GM12878 (cell line): ENCODE results near the gene CELSR2. TPM values are rescaled to one million over a fixed set of nuclear protein-coding genes. Genes with fewer than 3 reads are reported as not detected.

Experiments used
- ATAC-seq: fragments of 200-7000 bp; cut with Tn5 transposase; 3 replicates; pipeline ENCODE4 v1.9.1; 2020; ENCODE audit warnings: mild to moderate bottlenecking, moderate library complexity
- BruUV-seq: library from RNA; stranded (reverse); fragments of 400-500 nt; replicated peaks from 2 replicates; lab custom pipeline; 2021; lab: Mats Ljungman, UMichigan
- CTCF ChIA-PET: fragments of 300-600 bp; sonication (Branson Sonifier 250); formaldehyde crosslinking; extraction: SDS; loops from one replicate; lab custom pipeline; 2021; ENCODE audit warnings: inconsistent platforms; lab: Yijun Ruan, JAX
- POLR2A ChIA-PET: fragments of 350-600 bp; formaldehyde crosslinking; extraction: SDS; loops from one replicate; lab custom pipeline; 2021; ENCODE audit warnings: inconsistent platforms; lab: Charles Lee
- RAD21 ChIA-PET: fragments of 300-600 bp; sonication (Branson Sonifier 250); formaldehyde crosslinking; loops from one replicate; lab custom pipeline; 2023; ENCODE audit warnings: antibody characterized with exemption; ENCODE audit not compliant: unreplicated experiment; lab: Charles Lee
- SMC1A ChIA-PET: fragments of 300-600 bp; sonication (Branson Sonifier 250); formaldehyde crosslinking; loops from one replicate; lab custom pipeline; 2023; ENCODE audit not compliant: unreplicated experiment, uncharacterized antibody; lab: Charles Lee
- DNase-seq: peaks from one replicate; pipeline ENCODE4 v3.0.0-alpha.2; 2011; ENCODE audit warnings: low read depth, low spot score
- FAIRE-seq: peaks from 3 replicates; lab custom pipeline; 2011; peaks lifted over from hg19 to GRCh38; lab: Jason Lieb, UNC
- H2AFZ ChIP-seq: 2 replicates; pipeline ENCODE4 v1.6.0; 2011; ENCODE audit warnings: low read depth, low read length, control low read depth; ENCODE audit not compliant: control insufficient read depth
- H3K27ac ChIP-seq: 2 replicates; pipeline ENCODE4 v1.5.1; 2011; ENCODE audit warnings: control low read depth; ENCODE audit not compliant: control insufficient read depth, insufficient read depth
- H3K27me3 ChIP-seq, 2 experiments: replicated peaks in 1 of 2; 2 replicates each; pipeline versions ENCODE4 v1.6.0 to v1.6.1; 2011; ENCODE audit warnings: low read length in 1 of 2; ENCODE audit not compliant: control insufficient read depth in 2 of 2, insufficient read depth in 2 of 2
- H3K36me3 ChIP-seq, 2 experiments: 2 replicates each; pipeline ENCODE4 v1.5.1; 2011; ENCODE audit warnings: low read length in 1 of 2; ENCODE audit not compliant: control insufficient read depth in 2 of 2, insufficient read depth in 2 of 2
- H3K4me1 ChIP-seq: 2 replicates; pipeline ENCODE4 v1.6.1; 2011; ENCODE audit warnings: mild to moderate bottlenecking, low read length, moderate library complexity, mixed read lengths; ENCODE audit not compliant: control insufficient read depth, insufficient read depth
- H3K4me2 ChIP-seq: 2 replicates; pipeline ENCODE4 v1.6.0; 2011; ENCODE audit warnings: control low read depth; ENCODE audit not compliant: control insufficient read depth, insufficient read depth
- H3K4me3 ChIP-seq: fragments of 200-600 bp; sonication (generic); 2 replicates; pipeline ENCODE4 v1.5.1; 2016
- H3K79me2 ChIP-seq: 2 replicates; pipeline ENCODE4 v1.6.0; 2011; ENCODE audit warnings: low read length; ENCODE audit not compliant: control insufficient read depth, insufficient read depth
- H3K9ac ChIP-seq: 2 replicates; pipeline ENCODE4 v1.8.0; 2011; ENCODE audit warnings: low read length, control low read depth, mixed read lengths; ENCODE audit not compliant: control insufficient read depth, insufficient read depth
- H3K9me3 ChIP-seq: replicated peaks from 3 replicates; pipeline ENCODE4 v1.5.1; 2011; ENCODE audit warnings: mild to moderate bottlenecking, low read length; ENCODE audit not compliant: control insufficient read depth, insufficient read depth
- H4K20me1 ChIP-seq: 2 replicates; pipeline ENCODE4 v1.6.0; 2011; ENCODE audit not compliant: control insufficient read depth, insufficient read depth
- BCL11A ChIP-seq: IDR thresholded peaks from 2 replicates; pipeline ENCODE4 v1.6.1; 2011; ENCODE audit warnings: low read depth, low read length
- BHLHE40 ChIP-seq, 2 experiments: fragments of 450-650 bp in 1 of 2; IDR thresholded peaks; 2 replicates each; pipeline ENCODE4 v1.6.1; 2011 to 2017; ENCODE audit warnings: low read depth in 2 of 2, borderline replicate concordance in 1 of 2, improper control_type of control experiment in 1 of 2, low read length in 1 of 2, mild to moderate bottlenecking in 1 of 2
- CTCF ChIP-seq, 3 experiments: IDR thresholded peaks in 2 of 3; conservative IDR thresholded peaks in 1 of 3; 2 replicates each; pipeline ENCODE4 v1.5.1; 2011; ENCODE audit warnings: low read depth in 3 of 3, low read length in 3 of 3, mild to moderate bottlenecking in 3 of 3, control low read depth in 2 of 3, moderate library complexity in 2 of 3, inconsistent platforms in 1 of 3, mixed read lengths in 1 of 3; ENCODE audit not compliant: control insufficient read depth in 2 of 3, insufficient read depth in 1 of 3; ENCODE audit errors: extremely low read depth in 1 of 3
- CUX1 ChIP-seq: IDR thresholded peaks from 2 replicates; pipeline ENCODE4 v1.6.1; 2012; ENCODE audit warnings: improper control_type of control experiment, low read depth, low read length; ENCODE audit not compliant: insufficient replicate concordance
- GATAD2B ChIP-seq: fragments of 450-650 bp; conservative IDR thresholded peaks from 2 replicates; pipeline ENCODE4 v1.6.1; 2017; ENCODE audit warnings: low read depth, mild to moderate bottlenecking, moderate library complexity
- MAX ChIP-seq: IDR thresholded peaks from 2 replicates; pipeline ENCODE4 v1.6.1; 2012; ENCODE audit warnings: low read depth, low read length, improper control_type of control experiment
- RAD21 ChIP-seq: IDR thresholded peaks from 2 replicates; pipeline ENCODE4 v1.6.1; 2011; ENCODE audit warnings: mild to moderate bottlenecking, low read depth, low read length, moderate library complexity; ENCODE audit not compliant: insufficient read depth
- SIX5 ChIP-seq: IDR thresholded peaks from 2 replicates; pipeline ENCODE4 v1.6.1; 2011; ENCODE audit warnings: mild to moderate bottlenecking, low read depth, low read length, moderate library complexity; ENCODE audit not compliant: severe bottlenecking
- SMC3 ChIP-seq: IDR thresholded peaks from 2 replicates; pipeline ENCODE4 v1.6.1; 2011; ENCODE audit warnings: low read length, improper control_type of control experiment, borderline replicate concordance
- YY1 ChIP-seq: IDR thresholded peaks from 2 replicates; pipeline ENCODE4 v1.6.1; 2011; ENCODE audit warnings: low read depth, mild to moderate bottlenecking, low read length
- WGBS: methylation state at CpG from one replicate; pipeline ENCODE4 v1.1.6; 2016; ENCODE audit warnings: low lambda C conversion rate; ENCODE audit not compliant: insufficient replicate concordance, insufficient coverage; ENCODE audit errors: missing lambda C conversion rate; 5-methylcytosine and 5-hydroxymethylcytosine counted together
- in situ Hi-C: fragments of 300-500 bp; cut with MboI; formaldehyde crosslinking; loops from 9 replicates; pipeline ENCODE4 v1.14.3; 2018; ENCODE audit warnings: mixed read lengths
- intact Hi-C: fragments of 100-400 bp; cut with micrococcal nuclease; formaldehyde crosslinking; loops from one replicate; pipeline ENCODE4 v1.14.2; 2022; ENCODE audit not compliant: unreplicated experiment
- polyA plus RNA-seq, 11 experiments: library from polyadenylated mRNA; depleted of rRNA in 4 of 11; unstranded in 6 of 11; stranded (reverse) in 5 of 11; fragments of >200 nt; fragmentation: Nextera tagmentation in 4 of 11; fragmentation: Illumina TruSeq in 1 of 11; extraction: Ambion mirVana in 4 of 11; extraction: Trizol in 1 of 11; gene quantifications; 1 replicate in 1 of 11; 2 replicates in 10 of 11; pipeline versions ENCODE4 v1.2.1 to v1.2.3, GENCODE V29; 2011 to 2016; ENCODE audit warnings: inconsistent platforms in 2 of 11, missing spikeins in 2 of 11, low read depth in 1 of 11
- total RNA-seq, 4 experiments: library from RNA; depleted of rRNA in 3 of 4; stranded (reverse); fragments of >200 nt in 3 of 4; fragmentation: Illumina TruSeq in 1 of 4; extraction: Trizol in 1 of 4; gene quantifications; 2 replicates each; pipeline versions ENCODE4 v1.2.1 to v1.2.3, GENCODE V29; 2013 to 2021
- TF ChIP-seq, protein P1 (sequence below): fragments of 450-650 bp; IDR thresholded peaks from 2 replicates; pipeline ENCODE4 v1.6.1; 2017; ENCODE audit warnings: mild to moderate bottlenecking

CELSR2 gene
- total and polyA plus RNA-seq, 10 of the 15 experiments (the other 5 are each of a cell fraction or from before 2014, with no cell fraction given), result under 0.01 to 0.15 (median 0.04) TPM; not detected in 2

DNA sequence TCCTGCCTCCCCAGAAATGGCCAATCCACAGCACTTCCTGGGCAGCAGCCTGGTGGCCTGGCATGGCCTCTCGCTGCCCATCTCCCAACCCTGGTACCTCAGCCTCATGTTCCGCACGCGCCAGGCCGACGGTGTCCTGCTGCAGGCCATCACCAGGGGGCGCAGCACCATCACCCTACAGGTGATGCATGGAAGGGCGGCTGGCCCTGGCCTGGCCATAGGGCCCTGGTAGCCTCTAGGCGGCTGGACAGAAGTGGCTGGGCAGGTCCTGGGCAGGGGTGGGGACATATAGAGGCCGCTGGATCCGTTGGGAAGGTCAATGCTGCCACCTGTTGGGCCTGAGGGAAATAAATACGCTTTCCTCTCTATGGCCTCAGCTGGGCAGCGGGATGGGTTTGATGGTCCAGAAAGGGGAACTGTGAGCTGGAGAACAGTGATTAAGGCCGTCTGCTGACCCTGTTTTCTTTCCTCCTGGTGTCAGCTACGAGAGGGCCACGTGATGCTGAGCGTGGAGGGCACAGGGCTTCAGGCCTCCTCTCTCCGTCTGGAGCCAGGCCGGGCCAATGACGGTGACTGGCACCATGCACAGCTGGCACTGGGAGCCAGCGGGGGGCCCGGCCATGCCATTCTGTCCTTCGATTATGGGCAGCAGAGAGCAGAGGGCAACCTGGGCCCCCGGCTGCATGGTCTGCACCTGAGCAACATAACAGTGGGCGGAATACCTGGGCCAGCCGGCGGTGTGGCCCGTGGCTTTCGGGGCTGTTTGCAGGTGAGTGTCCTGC, 14.4 kb downstream of the CELSR2 start:
- WGBS, result 32% methylated on average over 24 of the region's 29 CpGs
- Histone ChIP-seq H3K4me1 (no peaks in the 10 kb centered on the region), H3K79me2 (no peaks in the 10 kb centered on the region), H4K20me1 (no peaks in the 10 kb centered on the region), H3K27ac (no peak overlapping the region), H3K36me3 (no peaks in the 10 kb centered on the region), H3K9me3 (no peaks in the 10 kb centered on the region), H3K4me2 (no peak overlapping the region), H3K4me3 (no peak overlapping the region), H3K27me3 (no peaks in the 10 kb centered on the region), H3K9ac (no peak overlapping the region), H2AFZ (no peak overlapping the region; the same call in 1 of the 2 replicates)
- ChIA-PET POLR2A (no interaction called here), RAD21 (interaction anchor here (0.8 to 1.4 kb wide), 3 partner anchors 135 to 268 kb away, joined by 3 to 6 read pairs (median 5); no protein-coding TSS in a partner anchor), CTCF (interaction anchor here (1.2 to 4.6 kb wide), 7 partner anchors 10 to 269 kb away, joined by 3 to 45 read pairs (median 6); partner anchors contain the start of genes SARS1 and SORT1), SMC1A (interaction anchor here (0.8 to 1.7 kb wide), 5 partner anchors 13 to 284 kb away, joined by 3 to 10 read pairs (median 6); partner anchors contain the start of gene GNAI3)
- FAIRE-seq (peak; percentile 64), ATAC-seq (peak; percentile 97), DNase-seq (peak; percentile 8)
- BruUV-seq, result no TSS peak
- intact Hi-C loops (loop anchor here (1.0 kb wide), 2 partner anchors 136 to 269 kb away; no protein-coding TSS in a partner anchor), in situ Hi-C loops (loop anchor here (5.0 kb wide), 2 partner anchors 139 to 269 kb away; no protein-coding TSS in a partner anchor)
- TF ChIP-seq MAX, result 0 out of 2 replicates have a peak, but pooled peaks have one; percentile 38
- TF ChIP-seq, protein P1, sequence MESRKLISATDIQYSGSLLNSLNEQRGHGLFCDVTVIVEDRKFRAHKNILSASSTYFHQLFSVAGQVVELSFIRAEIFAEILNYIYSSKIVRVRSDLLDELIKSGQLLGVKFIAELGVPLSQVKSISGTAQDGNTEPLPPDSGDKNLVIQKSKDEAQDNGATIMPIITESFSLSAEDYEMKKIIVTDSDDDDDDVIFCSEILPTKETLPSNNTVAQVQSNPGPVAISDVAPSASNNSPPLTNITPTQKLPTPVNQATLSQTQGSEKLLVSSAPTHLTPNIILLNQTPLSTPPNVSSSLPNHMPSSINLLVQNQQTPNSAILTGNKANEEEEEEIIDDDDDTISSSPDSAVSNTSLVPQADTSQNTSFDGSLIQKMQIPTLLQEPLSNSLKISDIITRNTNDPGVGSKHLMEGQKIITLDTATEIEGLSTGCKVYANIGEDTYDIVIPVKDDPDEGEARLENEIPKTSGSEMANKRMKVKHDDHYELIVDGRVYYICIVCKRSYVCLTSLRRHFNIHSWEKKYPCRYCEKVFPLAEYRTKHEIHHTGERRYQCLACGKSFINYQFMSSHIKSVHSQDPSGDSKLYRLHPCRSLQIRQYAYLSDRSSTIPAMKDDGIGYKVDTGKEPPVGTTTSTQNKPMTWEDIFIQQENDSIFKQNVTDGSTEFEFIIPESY, result peak; percentile 97
- peak; percentile 76 to 80; a peak in 3 of 4 replicates for TF ChIP-seq BHLHE40 (IDR thresholded peaks at IDR 0.05; ENCODE audit: borderline replicate concordance in 1 of 2, low read depth in 2 of 2, low read length in 1 of 2)
- 0 out of 2 replicates have a peak, but pooled peaks have one; percentile 53 for TF ChIP-seq GATAD2B
- TF ChIP-seq YY1, result peak; percentile 82
- peak; percentile 90 for TF ChIP-seq SMC3
- TF ChIP-seq CUX1, result no peak
- no peak for TF ChIP-seq BCL11A
- no peak for TF ChIP-seq SIX5
- TF ChIP-seq CTCF (IDR thresholded peaks at IDR 0.05 in 2 of 3, conservative IDR thresholded peaks at IDR 0.05 in 1 of 3; ENCODE audit: control insufficient read depth in 2 of 3, extremely low read depth in 1 of 3, insufficient read depth in 1 of 3, low read depth in 3 of 3, low read length in 3 of 3), result peak; percentile 89 to 99 (median 96)
- peak; percentile 73 for TF ChIP-seq RAD21
